SK-N-MC (cell line): ENCODE results near the gene WDR27.

Source experiments
- EZH2 ChIP-seq: fragments of 200-600 bp; sonication (generic); IDR thresholded peaks from one replicate; pipeline ENCODE4 v1.6.1; 2017; ENCODE audit warnings: antibody characterized with exemption
- FOXP2 ChIP-seq: optimal IDR thresholded peaks from 2 replicates; pipeline ENCODE3; 2011; ENCODE audit warnings: mild to moderate bottlenecking, moderate library complexity; ENCODE audit not compliant: insufficient read depth; ENCODE audit errors: extremely low read length, control extremely low read depth
- POLR2AphosphoS5 ChIP-seq: IDR thresholded peaks from 2 replicates; pipeline ENCODE4 v1.6.1; 2012; ENCODE audit warnings: mild to moderate bottlenecking, low read depth, low read length, borderline replicate concordance

DNA sequence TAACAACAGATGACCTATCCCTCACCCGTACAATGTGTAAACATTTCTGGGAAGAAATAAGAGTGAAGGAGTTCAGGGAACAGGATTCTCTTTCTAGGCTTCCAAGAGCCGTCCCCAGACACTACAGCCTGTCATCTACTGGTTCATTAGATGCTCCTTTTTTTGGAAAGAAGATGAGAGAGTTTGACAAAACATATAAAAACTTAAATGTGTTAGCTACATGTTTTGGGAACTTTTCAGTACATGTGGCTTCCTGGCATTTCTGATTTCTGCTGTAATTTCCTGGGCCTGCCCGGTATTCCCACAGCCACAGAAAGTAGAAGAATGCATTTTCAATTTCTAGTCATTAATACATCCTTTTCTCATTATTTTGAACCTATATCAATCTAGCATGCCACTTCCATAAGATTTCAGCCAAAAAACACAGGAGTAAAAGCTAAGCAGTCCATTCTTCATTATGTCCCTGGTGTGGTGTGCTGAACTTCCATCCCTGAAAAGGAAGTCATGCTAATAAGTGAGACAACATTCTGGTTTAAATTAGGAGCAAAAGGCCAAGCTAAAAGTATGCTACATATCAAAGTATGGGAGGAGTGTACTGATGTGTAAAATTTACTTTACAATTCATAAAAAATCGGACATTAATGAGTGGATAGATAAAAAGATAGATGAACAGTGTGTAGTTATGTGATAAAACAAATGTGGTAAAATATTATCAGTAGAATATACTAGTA, 198.2 kb downstream of the WDR27 start:
- TF ChIP-seq POLR2AphosphoS5, result no peak
- no peak for TF ChIP-seq EZH2
- no peak for TF ChIP-seq FOXP2
